ENCODE data around the gene TNFAIP8L3. TPM values are rescaled to one million over a fixed set of nuclear protein-coding genes. Genes with fewer than 3 reads are reported as not detected.
"Not testable (repeated sequence)": the region's sequence is repeated elsewhere in the genome, so short reads cannot be mapped to it uniquely, and the experiment has no call there.

The TNFAIP8L3 gene
- total RNA-seq, 2 donors from 2014 or later = 0.87 to 3.5 TPM

DNA sequence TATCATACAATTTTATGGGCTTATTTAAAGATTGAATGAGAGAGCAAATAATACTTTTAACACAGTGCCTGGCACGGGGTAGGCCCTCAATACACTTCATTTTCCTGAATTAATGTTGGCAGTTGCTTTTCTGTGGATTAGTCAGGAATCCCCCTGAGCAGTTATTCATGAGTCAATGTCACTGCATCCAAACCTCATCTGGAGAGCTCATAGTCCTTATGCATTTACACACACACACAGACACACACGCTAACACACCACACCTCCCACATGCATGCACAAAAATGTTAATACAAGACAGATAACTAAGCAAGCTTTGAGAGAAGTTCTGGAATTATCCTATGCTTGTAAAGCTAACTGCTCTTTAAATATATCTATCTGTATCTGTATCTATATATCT is 34.0 kb upstream of the TNFAIP8L3 start:
- no peak for TF ChIP-seq POLR2AphosphoS5 (IDR thresholded peaks at IDR 0.05)
- no peak for TF ChIP-seq POLR2A (IDR thresholded peaks at IDR 0.05)
- TF ChIP-seq, protein P1, sequence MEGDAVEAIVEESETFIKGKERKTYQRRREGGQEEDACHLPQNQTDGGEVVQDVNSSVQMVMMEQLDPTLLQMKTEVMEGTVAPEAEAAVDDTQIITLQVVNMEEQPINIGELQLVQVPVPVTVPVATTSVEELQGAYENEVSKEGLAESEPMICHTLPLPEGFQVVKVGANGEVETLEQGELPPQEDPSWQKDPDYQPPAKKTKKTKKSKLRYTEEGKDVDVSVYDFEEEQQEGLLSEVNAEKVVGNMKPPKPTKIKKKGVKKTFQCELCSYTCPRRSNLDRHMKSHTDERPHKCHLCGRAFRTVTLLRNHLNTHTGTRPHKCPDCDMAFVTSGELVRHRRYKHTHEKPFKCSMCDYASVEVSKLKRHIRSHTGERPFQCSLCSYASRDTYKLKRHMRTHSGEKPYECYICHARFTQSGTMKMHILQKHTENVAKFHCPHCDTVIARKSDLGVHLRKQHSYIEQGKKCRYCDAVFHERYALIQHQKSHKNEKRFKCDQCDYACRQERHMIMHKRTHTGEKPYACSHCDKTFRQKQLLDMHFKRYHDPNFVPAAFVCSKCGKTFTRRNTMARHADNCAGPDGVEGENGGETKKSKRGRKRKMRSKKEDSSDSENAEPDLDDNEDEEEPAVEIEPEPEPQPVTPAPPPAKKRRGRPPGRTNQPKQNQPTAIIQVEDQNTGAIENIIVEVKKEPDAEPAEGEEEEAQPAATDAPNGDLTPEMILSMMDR (IDR thresholded peaks at IDR 0.05) = no peak
- intact Hi-C loops (cut with DNase I) = no loop called here
- H3K4me3 ChIP-seq = no peak overlapping the region

DNA sequence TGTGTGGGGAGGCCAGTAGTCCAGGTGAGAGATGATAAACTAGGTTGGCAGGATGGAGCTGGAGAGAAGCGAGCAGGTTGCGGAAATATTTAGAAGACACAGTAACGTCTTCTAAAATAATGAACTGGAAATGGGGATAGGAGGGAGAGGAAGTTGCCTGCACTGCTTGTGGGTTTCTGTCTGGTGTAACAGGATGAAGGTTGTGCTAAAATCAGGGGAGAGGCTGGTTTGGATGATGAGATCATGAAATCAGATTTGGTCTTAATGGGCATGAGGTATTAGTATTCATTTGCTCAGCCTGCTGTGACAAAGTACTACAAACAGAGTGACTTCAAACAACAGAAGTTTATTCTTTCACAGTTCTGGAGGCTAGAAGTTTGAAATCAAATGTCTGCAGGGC is 32.1 kb upstream of the TNFAIP8L3 start:
- WGBS = 90% methylated on average over 3 of the region's 3 CpGs
- intact Hi-C loops (cut with DNase I) = no loop called here
- Histone ChIP-seq H3K4me1 (replicated peaks) (no peaks in the 10 kb centered on the region), H3K9me3 (no peaks in the 10 kb centered on the region), H3K4me3 (no peak overlapping the region), H3K27ac (no peak overlapping the region), H3K27me3 (replicated peaks; ENCODE audit: insufficient read depth) (no peaks in the 10 kb centered on the region), H3K36me3 (no peaks in the 10 kb centered on the region)
- TF ChIP-seq POLR2AphosphoS5 (IDR thresholded peaks at IDR 0.05) = no peak
- TF ChIP-seq, protein P1 (IDR thresholded peaks at IDR 0.05) = no peak
- no peak for TF ChIP-seq POLR2A (IDR thresholded peaks at IDR 0.05)
- DNase-seq (ENCODE audit: low spot score) = no peak

More for the DNA sequence above, 34.0 kb upstream of the TNFAIP8L3 start:
- Histone ChIP-seq H3K36me3 (no peaks in the 10 kb centered on the region), H3K9me3 (no peaks in the 10 kb centered on the region), H3K4me1 (replicated peaks) (no peaks in the 10 kb centered on the region), H3K27me3 (replicated peaks; ENCODE audit: insufficient read depth) (no peaks in the 10 kb centered on the region), H3K27ac (no peak overlapping the region)
- no peak for DNase-seq (ENCODE audit: low spot score)
- 93% methylated on average over 2 of the region's 2 CpGs for WGBS

DNA sequence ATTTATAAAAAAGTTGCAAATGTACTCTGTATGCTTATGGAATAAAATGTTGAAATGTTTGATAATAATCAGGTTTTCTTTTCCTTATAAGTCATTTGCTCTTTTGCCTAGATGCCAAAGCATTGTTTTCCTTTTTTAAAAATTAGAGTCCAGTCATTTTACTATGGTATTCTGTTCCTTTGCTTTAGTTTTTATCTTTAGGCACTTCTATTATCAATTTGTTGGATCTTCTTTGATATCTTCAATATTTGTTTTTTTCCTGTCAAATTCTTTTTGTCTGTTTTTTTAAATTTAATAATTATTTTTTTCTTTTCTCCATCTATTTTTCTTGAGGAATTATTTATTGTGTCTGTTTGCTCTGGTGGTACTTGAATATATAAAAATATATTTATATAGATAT is 28.3 kb upstream of the TNFAIP8L3 start:
- H3K9me3 ChIP-seq; H3K27me3 ChIP-seq (replicated peaks; ENCODE audit: insufficient read depth); H3K27ac ChIP-seq; intact Hi-C loops (cut with DNase I); H3K36me3 ChIP-seq; DNase-seq (ENCODE audit: low spot score); H3K4me1 ChIP-seq (replicated peaks); H3K4me3 ChIP-seq: not testable (repeated sequence)

DNA sequence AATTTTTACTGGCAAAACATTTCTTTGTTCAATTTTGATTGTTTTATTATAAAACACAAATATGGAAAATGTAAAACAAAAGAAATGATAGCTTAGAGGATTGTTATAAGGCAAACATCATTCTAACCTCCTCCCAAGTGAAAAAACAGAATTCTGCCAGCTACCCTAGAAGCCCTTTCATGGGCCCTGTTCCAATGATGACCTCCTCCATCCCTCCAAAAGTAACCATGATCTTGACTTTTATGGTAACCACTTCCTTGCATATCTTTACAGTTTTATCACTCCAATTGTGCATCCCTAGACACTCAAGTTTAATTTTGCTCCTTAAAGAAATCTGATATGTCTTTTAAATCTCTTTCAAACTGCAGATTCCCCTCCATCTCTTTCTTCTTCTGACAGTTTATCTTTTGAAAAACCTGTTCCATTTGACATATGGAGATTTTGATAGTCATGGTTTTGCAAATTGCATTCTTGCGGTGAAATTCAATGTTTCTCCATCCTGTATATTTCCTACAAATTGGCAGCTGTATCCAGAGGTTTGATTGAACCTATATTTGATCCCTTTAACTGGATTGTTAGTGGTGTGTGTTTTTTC is 27.0 kb upstream of the TNFAIP8L3 start:
- Histone ChIP-seq H3K36me3 (no peaks in the 10 kb centered on the region), H3K27ac (no peak overlapping the region), H3K27me3 (replicated peaks; ENCODE audit: insufficient read depth) (no peaks in the 10 kb centered on the region), H3K4me1 (replicated peaks) (no peaks in the 10 kb centered on the region), H3K4me3 (no peak overlapping the region), H3K9me3 (no peaks in the 10 kb centered on the region)
- no peak for DNase-seq (ENCODE audit: low spot score)
- WGBS = 94% methylated on average over 1 of the region's 1 CpG
- intact Hi-C loops (cut with DNase I) = no loop called here
- TF ChIP-seq POLR2AphosphoS5 (IDR thresholded peaks at IDR 0.05) (no peak), POLR2A (IDR thresholded peaks at IDR 0.05) (no peak)
- TF ChIP-seq, protein P1 (IDR thresholded peaks at IDR 0.05) = no peak

DNA sequence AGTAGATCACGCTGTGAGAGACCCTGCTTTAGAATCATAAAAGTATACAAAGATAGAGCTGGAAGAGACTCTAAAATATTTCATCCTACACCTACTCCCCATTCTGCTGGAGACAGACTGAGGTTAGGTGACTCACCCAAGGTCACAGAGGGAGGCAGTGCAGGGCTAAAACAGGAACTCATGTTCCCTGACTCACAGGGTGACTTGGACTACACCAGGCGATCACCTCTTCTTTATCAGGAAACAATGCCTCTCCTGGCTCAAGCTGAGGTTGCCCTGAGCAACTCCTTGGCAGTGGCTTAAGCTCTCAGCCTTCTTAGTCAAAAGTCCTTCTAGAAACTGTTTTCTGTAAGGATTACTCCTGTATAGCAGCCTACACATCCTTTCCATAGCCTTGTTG is 26.4 kb upstream of the TNFAIP8L3 start:
- H3K4me3 ChIP-seq = no peak overlapping the region
- WGBS = 52% methylated on average over 2 of the region's 2 CpGs
- no peak for DNase-seq (ENCODE audit: low spot score)
- TF ChIP-seq POLR2AphosphoS5 (IDR thresholded peaks at IDR 0.05) (no peak), POLR2A (IDR thresholded peaks at IDR 0.05) (no peak)
- TF ChIP-seq, protein P1 (IDR thresholded peaks at IDR 0.05) = no peak
- H3K27me3 ChIP-seq (replicated peaks; ENCODE audit: insufficient read depth) = no peaks in the 10 kb centered on the region
- H3K36me3 ChIP-seq = no peaks in the 10 kb centered on the region
- no peaks in the 10 kb centered on the region for H3K4me1 ChIP-seq (replicated peaks)
- H3K27ac ChIP-seq = no peak overlapping the region
- intact Hi-C loops (cut with DNase I) = no loop called here
- H3K9me3 ChIP-seq = no peaks in the 10 kb centered on the region
